Panc1 (cell line): ENCODE measurements around the gene HNRNPLL. TPM values are rescaled to one million over a fixed set of nuclear protein-coding genes. Genes with fewer than 3 reads are reported as not detected.

Source experiments
- ATAC-seq: fragments of 200-7000 bp; cut with Tn5 transposase; 2 replicates; pipeline ENCODE4 v1.9.1; 2020; ENCODE audit warnings: mild to moderate bottlenecking, moderate library complexity
- BruUV-seq: library from RNA; stranded (reverse); fragments of 400-500 nt; replicated peaks from 2 replicates; lab custom pipeline; 2021; lab: Mats Ljungman, UMichigan
- CTCF ChIA-PET: fragments of 300-600 bp; sonication (Branson Sonifier 250); formaldehyde crosslinking; loops from one replicate; lab custom pipeline; 2022; ENCODE audit warnings: antibody characterized with exemption; lab: Charles Lee
- POLR2A ChIA-PET: fragments of 300-600 bp; sonication (Branson Sonifier 250); formaldehyde crosslinking; loops from one replicate; lab custom pipeline; 2022; ENCODE audit warnings: antibody characterized with exemption; lab: Charles Lee
- DNase-seq: peaks from one replicate; pipeline ENCODE4 v3.0.0-alpha.2; 2010; ENCODE audit warnings: low read depth, low spot score
- H3K27ac ChIP-seq: 2 replicates; pipeline ENCODE4 v1.5.1; 2011; ENCODE audit warnings: mild to moderate bottlenecking, low read length, inconsistent platforms
- H3K27me3 ChIP-seq: fragments of 200-500 bp; sonication (Bioruptor generic); 2 replicates; pipeline ENCODE4 v1.6.0; 2014; ENCODE audit warnings: low read length, inconsistent platforms; ENCODE audit not compliant: control insufficient read depth, insufficient read depth
- H3K36me3 ChIP-seq: fragments of 200-500 bp; sonication (Bioruptor generic); 2 replicates; pipeline ENCODE4 v1.5.1; 2014; ENCODE audit warnings: inconsistent platforms, mild to moderate bottlenecking, low read length, moderate library complexity; ENCODE audit not compliant: control insufficient read depth, insufficient read depth
- H3K4me1 ChIP-seq: 2 replicates; pipeline ENCODE4 v1.5.1; 2011; ENCODE audit warnings: inconsistent platforms, mild to moderate bottlenecking, low read length, moderate library complexity; ENCODE audit not compliant: control insufficient read depth, insufficient read depth
- H3K4me3 ChIP-seq, 2 experiments: 2 replicates each; pipeline ENCODE4 v1.5.1; 2011 to 2012; ENCODE audit warnings: low read depth in 2 of 2, low read length in 2 of 2, mild to moderate bottlenecking in 2 of 2, inconsistent platforms in 1 of 2, moderate library complexity in 1 of 2
- H3K9me3 ChIP-seq: fragments of 200-500 bp; sonication (Bioruptor generic); 2 replicates; pipeline ENCODE4 v1.5.1; 2014; ENCODE audit warnings: low read depth, mild to moderate bottlenecking, inconsistent platforms, low read length, moderate library complexity; ENCODE audit not compliant: control insufficient read depth, insufficient read depth
- POLR2AphosphoS5 ChIP-seq: IDR thresholded peaks from 2 replicates; pipeline ENCODE4 v1.6.1; 2012; ENCODE audit warnings: mild to moderate bottlenecking, low read depth, low read length, moderate library complexity
- REST ChIP-seq, 2 experiments: IDR thresholded peaks; 2 replicates each; pipeline ENCODE4 v1.6.1; 2011 to 2012; ENCODE audit warnings: low read depth in 2 of 2, control low read depth in 1 of 2, low read length in 1 of 2, mild to moderate bottlenecking in 1 of 2, moderate library complexity in 1 of 2; ENCODE audit not compliant: insufficient read depth in 1 of 2
- SIN3A ChIP-seq: IDR thresholded peaks from 2 replicates; pipeline ENCODE4 v1.6.1; 2012; ENCODE audit warnings: low read depth, mild to moderate bottlenecking, low read length, moderate library complexity, borderline replicate concordance; ENCODE audit not compliant: insufficient read depth
- TCF7L2 ChIP-seq: IDR thresholded peaks from 2 replicates; pipeline ENCODE4 v1.6.1; 2011; ENCODE audit warnings: mild to moderate bottlenecking, low read depth, low read length, inconsistent platforms
- in situ Hi-C: cut with HindIII; loops from 2 replicates; pipeline ENCODE4 v1.10.0; 2016; ENCODE audit warnings: low sequenced_read_pairs, low pct_unique_long_range_greater_than_20kb
- intact Hi-C: fragments of 100-400 bp; cut with micrococcal nuclease; formaldehyde crosslinking; loops from one replicate; pipeline ENCODE4 v1.10.0; 2022; ENCODE audit not compliant: unreplicated experiment
- total RNA-seq: library from RNA; stranded (reverse); gene quantifications from one replicate; pipeline ENCODE4 v1.2.1, GENCODE V29; 2021; ENCODE audit not compliant: unreplicated experiment
- TF ChIP-seq, protein P1 (sequence below): fragments of 450-650 bp; IDR thresholded peaks from 2 replicates; pipeline ENCODE4 v1.5.1; 2017; ENCODE audit warnings: mild to moderate bottlenecking

HNRNPLL gene
- total RNA-seq, 1 experiment from 2014 or later = 69.8 TPM

- POLR2A ChIA-PET = no interaction called here
- H3K27me3 ChIP-seq = no peaks in the 10 kb centered on the region
These were observed 24.7 kb upstream of the HNRNPLL start for GRCh38 chr2:38627391-38627790.

GRCh38 chr2:38626326-38627035, 23.8 kb upstream of the HNRNPLL start:
- no peaks in the 10 kb centered on the region for H3K36me3 ChIP-seq
- DNase-seq (no peak), ATAC-seq (no peak)
- intact Hi-C loops = no loop called here
- BruUV-seq = no TSS peak
- in situ Hi-C loops = no loop called here
- H3K27ac ChIP-seq = no peak overlapping the region
- no peak for TF ChIP-seq REST (IDR thresholded peaks at IDR 0.05; ENCODE audit: insufficient read depth in 1 of 2, low read depth in 2 of 2, low read length in 1 of 2)
- TF ChIP-seq, protein P1, sequence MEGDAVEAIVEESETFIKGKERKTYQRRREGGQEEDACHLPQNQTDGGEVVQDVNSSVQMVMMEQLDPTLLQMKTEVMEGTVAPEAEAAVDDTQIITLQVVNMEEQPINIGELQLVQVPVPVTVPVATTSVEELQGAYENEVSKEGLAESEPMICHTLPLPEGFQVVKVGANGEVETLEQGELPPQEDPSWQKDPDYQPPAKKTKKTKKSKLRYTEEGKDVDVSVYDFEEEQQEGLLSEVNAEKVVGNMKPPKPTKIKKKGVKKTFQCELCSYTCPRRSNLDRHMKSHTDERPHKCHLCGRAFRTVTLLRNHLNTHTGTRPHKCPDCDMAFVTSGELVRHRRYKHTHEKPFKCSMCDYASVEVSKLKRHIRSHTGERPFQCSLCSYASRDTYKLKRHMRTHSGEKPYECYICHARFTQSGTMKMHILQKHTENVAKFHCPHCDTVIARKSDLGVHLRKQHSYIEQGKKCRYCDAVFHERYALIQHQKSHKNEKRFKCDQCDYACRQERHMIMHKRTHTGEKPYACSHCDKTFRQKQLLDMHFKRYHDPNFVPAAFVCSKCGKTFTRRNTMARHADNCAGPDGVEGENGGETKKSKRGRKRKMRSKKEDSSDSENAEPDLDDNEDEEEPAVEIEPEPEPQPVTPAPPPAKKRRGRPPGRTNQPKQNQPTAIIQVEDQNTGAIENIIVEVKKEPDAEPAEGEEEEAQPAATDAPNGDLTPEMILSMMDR = no peak
- no peak for TF ChIP-seq TCF7L2
- no peak for TF ChIP-seq POLR2AphosphoS5
- TF ChIP-seq SIN3A = no peak
- ChIA-PET POLR2A (no interaction called here), CTCF (no interaction called here)
- no peak overlapping the region for H3K4me3 ChIP-seq
- no peaks in the 10 kb centered on the region for H3K27me3 ChIP-seq
- H3K9me3 ChIP-seq = no peaks in the 10 kb centered on the region
- no peaks in the 10 kb centered on the region for H3K4me1 ChIP-seq

More at GRCh38 chr2:38627391-38627790, 24.7 kb upstream of the HNRNPLL start:
- intact Hi-C loops = no loop called here
- BruUV-seq = no TSS peak
- ATAC-seq (no peak), DNase-seq (no peak)
- no peak for TF ChIP-seq POLR2AphosphoS5
- TF ChIP-seq REST (IDR thresholded peaks at IDR 0.05; ENCODE audit: insufficient read depth in 1 of 2, low read depth in 2 of 2, low read length in 1 of 2) = no peak
- TF ChIP-seq, protein P1 = no peak
- no peak for TF ChIP-seq SIN3A
- TF ChIP-seq TCF7L2 = no peak
- H3K4me3 ChIP-seq = no peak overlapping the region
- in situ Hi-C loops = no loop called here
- no peaks in the 10 kb centered on the region for H3K4me1 ChIP-seq
- CTCF ChIA-PET = no interaction called here
- H3K27ac ChIP-seq = no peak overlapping the region
- no peaks in the 10 kb centered on the region for H3K36me3 ChIP-seq
- H3K9me3 ChIP-seq = no peaks in the 10 kb centered on the region
